SK-MEL-5 (cell line): ENCODE results near the gene MAP3K20. TPM values are rescaled to one million over a fixed set of nuclear protein-coding genes. Genes with fewer than 3 reads are reported as not detected.
A peak's percentile ranks its signal among the peaks of the same experiment; 100 is the strongest.

ENCODE experiments used
- DNase-seq: peaks from one replicate; pipeline ENCODE4 v3.0.0-alpha.2; 2016; ENCODE audit warnings: low read depth, low spot score
- in situ Hi-C: cut with HindIII; loops from 2 replicates; pipeline ENCODE4 v1.10.0; 2016; ENCODE audit warnings: low sequenced_read_pairs, high pct_unique_total_duplicates, low pct_unique_long_range_greater_than_20kb
- total RNA-seq: library from RNA; depleted of rRNA; stranded (reverse); fragments of >200 nt; shearing (Covaris generic); gene quantifications from 2 replicates; pipeline ENCODE4 v1.2.3, GENCODE V29; 2014

Gene MAP3K20
- total RNA-seq, 1 experiment from 2014 or later: 11.2 TPM

DNA sequence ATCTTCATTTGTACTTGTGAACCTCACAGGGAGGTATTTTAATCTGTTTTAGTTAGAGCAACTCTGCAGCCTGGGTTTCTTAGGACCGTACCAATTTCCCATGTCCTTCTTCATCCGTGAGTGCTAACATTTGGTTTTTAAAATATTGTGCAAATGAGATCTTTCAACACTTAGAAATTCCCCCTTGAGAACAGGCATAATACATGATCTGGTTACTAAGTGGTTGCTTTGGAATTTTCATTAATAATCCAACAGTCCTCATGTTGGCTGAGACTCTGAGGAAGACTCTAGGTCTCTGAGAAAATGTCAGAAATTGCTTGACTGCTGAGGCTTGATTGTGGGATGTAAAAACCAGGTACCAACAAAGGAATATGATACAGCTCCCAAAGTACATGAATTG, 153.4 kb downstream of the MAP3K20 start:
- DNase-seq: no peak
- in situ Hi-C loops: no loop called here

DNA sequence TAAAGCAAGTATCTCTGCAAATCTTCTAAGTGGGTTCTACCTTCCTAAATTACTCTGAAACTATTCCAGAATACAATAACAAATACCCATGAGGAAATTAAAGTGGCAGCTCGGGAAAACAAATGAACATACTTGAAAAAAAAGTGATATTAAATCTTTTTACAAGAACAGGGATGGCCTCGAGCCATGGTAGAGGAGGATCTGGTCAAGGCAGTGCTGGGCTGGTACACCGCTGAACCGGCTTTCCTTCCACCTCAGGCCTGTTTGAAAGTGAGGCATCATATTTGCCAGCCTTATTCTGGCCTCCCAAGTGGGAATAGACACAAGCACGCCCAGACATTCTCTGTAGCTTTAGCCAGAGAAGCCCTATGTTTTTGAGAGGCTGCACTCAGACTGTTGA, 154.5 kb downstream of the MAP3K20 start:
- in situ Hi-C loops: no loop called here
- no peak for DNase-seq

DNA sequence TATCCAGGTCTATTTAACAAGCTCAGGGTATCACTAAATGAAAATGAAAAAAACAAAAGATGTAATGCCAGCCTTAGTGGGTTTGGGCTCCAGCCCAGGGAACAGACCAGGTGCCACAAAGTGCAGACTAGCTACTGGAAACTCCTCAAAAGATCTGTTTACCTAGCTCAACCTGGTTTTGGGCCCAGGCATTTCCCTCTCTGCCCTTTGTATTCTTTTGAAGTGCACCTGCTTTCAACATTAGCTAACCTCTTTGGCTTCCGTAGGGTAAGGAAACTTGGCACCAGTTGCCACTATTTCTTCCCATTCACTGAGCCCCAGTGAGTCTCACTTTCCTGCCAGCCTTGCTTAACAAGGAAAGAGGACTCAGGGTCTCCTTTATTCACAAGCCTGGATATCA, 155.4 kb downstream of the MAP3K20 start:
- in situ Hi-C loops: no loop called here
- no peak for DNase-seq

DNA sequence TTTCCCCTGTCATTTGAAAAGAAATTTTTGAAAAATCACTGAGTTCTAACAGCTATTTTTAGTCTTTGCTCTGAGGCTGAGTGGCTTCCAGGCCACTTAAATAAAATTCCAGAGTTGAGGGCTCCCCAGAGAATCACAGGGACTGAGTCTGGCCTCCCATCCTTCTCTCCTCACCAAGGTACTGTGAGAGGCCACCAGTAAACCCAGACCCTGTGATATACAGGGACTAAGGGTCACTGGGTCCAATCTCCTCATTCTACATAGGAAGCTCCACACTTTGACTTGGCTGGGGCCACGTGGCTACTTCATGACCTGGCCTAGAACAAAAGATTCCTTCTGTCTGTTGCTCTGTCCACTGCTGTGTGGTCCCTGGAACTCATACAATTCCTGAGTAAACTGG, 155.8 kb downstream of the MAP3K20 start:
- in situ Hi-C loops: no loop called here
- peak; percentile 40 for DNase-seq

DNA sequence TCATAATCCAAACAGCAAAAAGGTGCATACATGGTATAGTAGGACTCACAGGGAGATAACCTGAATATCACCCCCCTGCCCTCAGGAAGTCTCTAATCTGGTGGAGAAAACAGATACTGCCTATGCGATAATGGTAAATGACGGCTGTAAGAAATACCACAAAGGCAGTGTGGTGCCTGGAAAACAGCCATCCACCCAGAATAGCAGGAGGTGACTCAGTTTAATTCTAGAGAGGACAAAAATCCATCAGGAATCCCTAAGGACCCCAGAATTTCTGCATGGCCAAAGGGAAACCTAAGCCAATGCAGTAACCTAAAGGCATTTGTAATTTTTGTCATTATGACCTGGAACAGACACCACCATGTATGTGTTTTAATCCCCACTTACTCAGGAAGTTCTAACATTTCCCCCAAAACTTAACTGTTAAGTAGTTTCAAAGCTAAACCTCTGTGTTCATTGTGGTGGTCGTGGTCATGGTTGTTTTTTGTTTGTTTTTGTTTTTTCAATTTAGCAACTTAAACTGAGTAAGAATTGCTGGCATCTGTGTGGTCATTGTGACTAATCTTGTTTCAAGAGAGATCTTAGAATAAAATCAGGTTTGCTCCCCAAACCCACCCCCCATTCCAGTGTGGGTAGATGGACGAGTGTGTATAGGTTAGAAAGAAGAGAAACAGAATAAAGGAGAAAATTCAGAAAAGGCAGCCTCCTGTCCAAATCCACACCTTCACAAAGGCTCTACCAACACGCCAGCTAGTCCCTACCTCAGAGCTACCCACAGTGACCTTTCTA, 157.5 kb downstream of the MAP3K20 start:
- in situ Hi-C loops: no loop called here
- no peak for DNase-seq

DNA sequence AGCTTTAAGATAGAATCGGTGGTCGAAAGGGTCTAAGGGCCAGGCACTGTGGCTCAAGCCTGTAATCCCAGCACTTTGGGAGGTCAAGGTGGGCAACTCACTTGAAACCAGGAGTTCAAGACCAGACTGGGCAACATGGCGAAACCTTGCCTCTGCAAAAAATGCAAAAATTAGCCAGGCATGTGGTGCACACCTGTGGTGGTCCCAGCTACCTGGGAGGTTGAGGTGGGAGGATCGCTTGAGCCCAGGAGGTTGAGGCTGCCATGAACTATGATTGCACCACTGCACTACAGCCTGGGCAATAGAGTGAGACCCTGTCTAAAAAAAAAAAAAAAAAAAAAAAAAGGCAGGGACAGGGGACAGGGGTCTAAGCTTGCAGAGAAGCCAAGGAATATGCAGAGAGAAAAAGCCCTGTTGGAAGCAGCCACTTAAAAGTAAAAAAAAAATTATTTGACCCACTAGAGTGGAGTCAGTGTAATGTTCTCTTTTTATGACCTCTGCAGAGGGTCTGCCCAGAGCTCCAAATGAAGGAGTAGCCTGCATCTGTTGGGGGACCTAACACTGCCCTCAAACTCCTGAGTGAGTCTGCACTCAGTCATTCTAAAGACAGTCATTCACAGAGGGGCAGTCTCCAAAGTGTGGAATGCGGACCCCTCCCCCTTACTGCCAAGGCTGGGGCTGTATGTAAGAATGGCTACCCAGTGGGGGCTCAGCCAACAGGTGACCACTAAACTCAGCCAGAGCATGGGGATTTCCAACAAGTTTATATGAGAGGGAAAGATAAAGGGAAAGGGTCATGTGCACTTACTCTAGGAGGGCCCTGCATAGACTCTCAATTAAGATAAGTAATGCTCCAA, 160.5 kb downstream of the MAP3K20 start:
- no peak for DNase-seq
- in situ Hi-C loops: no loop called here

DNA sequence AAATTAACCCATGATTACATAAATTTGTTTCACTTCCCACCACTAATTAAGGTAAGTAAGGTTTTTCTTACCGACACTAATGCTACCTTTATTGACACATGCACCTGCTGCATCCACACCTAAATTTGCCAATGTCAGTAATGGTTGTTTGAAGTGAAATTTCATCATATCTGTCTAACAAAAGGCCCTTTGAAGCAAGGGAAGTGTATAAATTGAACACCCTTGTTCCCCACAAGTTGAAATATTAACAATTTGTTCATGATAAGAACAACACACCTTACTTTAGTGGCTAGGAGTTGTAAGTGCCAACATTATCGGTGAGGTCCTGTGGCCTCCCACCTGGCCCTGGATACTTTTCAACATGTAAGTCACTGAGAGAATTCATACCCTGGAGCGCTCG, 162.7 kb downstream of the MAP3K20 start:
- DNase-seq: no peak
- in situ Hi-C loops: no loop called here

DNA sequence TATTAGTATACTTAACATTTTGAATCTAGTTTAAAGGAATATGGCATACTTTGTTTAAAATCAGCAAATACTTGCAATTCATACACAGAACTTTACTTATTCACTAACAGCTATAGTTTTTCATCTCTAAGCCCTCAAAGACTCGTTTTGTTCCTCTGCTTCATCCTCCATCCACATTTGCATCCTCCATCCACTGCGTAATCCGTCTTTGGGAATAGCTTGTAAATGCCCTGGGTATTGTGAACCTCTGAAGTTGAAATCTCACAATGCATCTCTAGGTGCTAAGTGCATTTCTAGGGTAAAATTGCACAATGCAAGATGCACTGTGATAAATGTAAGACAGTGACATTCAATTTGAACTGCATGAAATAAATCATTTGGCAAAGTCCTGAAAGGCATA, 163.2 kb downstream of the MAP3K20 start:
- in situ Hi-C loops: no loop called here
- no peak for DNase-seq

DNA sequence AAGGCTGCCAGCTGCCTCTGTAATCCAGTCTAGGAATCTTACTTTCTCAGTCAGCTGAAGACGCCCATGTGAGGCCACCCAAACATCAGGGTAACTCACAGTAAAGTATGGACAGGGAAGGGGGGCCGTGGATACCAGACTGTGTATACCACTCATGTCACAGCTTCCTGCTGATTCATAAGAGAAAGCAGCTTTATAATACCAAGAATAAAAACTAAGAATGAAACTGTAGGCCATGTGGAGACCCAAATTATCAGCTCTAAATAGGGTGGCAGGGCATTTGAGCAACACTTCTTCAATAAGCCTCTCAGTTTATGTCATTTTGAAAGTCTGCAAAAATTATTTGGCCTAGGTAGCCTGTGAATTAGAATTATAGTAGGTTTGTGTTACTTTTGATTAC, 164.0 kb downstream of the MAP3K20 start:
- DNase-seq: no peak
- in situ Hi-C loops: no loop called here

DNA sequence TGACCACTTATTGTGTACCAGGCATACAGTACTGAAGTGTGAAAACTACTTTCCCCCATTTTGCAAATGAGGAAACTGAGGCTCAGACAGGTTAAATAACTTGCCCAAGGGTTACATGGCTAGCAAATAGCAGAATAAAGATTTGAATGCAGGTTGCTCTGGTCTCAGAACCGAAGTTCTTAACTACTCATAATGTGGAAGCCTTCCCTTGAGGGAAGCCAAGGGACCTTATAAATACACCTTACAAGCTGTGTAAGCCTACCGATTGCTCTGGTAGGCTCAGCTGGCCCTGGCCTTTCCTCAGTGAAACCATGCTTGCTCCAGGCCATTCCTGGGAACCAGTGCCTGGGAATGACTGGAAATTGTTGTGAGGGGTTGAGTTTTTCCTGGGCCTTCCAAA, 164.4 kb downstream of the MAP3K20 start:
- DNase-seq: no peak
- in situ Hi-C loops: no loop called here

DNA sequence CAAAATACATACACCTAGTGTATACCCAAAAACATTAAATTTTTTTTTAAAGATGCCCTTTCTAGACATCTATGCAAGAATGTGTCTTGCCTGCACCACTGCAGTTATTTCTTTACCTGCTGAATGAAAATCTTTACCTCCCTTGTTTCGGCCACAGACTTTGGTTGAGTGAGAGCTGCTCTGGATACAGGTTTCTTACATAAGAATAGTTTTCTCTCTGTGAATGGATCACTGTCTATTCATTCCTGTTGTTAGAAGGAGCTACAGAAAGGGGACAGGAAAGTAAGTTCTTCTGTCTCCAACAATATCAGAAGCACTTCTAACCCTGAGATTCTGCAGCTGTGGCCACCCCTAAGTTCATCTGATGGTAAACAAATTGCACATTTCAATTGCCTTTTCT, 166.0 kb downstream of the MAP3K20 start:
- no peak for DNase-seq
- in situ Hi-C loops: no loop called here

DNA sequence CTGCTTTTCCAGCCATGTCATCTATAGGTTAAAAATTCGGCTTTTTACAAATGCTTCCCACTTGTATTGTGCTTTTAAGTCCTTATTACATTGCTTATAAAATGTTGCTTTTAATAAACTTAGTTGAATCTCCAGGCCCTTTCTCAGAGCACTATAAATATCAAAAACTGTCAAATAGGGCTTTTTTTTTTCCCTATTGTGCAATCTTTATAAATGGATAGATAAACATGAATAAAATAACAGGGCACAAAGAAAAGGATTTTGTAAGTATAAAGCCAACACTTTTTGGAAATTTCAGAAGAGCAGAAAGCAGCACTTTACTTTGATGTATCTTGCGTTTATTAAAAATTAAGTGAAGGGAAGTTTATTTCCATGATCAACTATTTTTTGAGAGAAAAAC, 171.5 kb downstream of the MAP3K20 start:
- in situ Hi-C loops: no loop called here

DNA sequence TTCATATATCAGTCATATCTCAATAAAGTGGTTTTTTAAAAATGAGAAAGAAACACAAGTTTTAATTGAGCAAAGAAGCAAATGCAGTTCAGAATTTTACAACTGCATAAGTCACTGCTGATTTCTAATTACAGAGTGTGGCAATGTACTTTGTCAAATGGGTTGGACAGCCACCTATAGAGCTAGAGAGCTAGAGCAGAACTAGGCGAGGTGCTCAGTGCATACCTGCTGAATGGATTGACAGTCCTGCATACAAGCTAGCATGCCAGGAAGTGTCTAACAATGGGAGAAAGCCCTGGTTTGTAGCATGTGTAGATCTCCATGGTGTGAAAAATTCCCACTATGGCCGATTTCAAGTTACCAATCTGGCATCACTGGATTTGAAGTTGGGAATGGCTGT, 172.7 kb downstream of the MAP3K20 start:
- in situ Hi-C loops: no loop called here
- no peak for DNase-seq

More for the DNA sequence above, 171.5 kb downstream of the MAP3K20 start:
- no peak for DNase-seq

DNA sequence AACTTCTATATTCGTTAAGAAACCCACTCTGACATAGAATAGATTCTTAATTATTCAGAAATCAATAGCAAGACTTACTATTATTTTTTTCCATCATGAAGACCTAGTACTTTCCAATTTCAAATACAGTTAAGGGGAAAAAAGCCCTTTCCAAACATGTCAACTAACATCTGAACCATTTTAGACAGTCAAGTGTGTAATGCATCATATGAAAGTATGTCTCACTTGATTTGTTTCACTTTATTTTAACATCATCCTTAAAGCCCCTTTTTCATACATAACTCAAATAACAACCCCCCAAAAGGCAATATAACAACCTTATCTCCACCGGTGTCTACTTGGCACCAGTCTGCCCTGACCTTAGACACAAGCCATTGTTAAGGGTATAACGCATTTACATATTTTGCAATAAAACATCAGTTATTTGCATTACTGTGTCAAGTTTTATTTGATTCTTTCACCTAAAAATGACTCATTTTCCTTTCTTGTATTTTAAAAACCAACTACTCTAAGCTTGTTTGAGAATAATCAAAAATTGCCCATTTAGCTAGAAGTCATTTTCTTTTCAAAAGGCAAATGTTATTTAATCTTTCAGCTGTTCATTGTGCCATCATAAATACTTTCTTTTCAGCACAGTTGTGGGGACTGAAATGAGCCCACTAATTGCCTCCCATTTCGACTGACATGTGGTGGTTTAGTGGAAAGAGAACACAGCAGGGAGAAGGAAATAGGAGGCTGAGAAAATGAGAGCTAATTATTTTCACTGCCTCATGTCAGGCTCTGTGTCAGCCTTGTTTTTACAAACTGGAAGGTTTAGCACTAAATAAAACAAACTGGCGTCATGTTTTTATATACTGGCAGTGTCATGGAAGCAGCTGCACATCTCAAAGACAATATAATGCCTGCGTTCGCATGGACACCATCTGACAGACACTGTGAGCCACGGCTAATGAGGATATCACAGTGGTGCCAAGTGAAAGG, 174.3 kb downstream of the MAP3K20 start:
- DNase-seq: no peak
- in situ Hi-C loops: no loop called here

DNA sequence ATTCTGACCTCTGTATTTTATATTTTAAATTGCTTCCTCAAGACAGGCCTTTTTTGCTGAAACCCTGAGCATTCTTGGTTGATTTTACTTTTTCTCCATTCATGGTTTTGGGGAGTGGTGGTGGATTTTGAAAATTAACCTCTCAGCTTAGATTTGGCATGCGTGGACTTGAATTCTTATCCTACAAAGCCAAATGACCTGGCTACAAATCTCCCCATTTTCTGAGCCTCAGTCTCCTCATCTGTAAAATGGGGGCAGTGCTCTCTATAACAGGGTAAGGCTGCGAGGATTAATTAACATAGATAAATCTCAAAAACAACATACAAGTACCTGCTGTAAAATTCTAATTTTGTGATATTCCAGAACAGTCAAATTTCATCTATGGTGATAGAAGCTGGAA, 175.6 kb downstream of the MAP3K20 start:
- in situ Hi-C loops: no loop called here
- no peak for DNase-seq

DNA sequence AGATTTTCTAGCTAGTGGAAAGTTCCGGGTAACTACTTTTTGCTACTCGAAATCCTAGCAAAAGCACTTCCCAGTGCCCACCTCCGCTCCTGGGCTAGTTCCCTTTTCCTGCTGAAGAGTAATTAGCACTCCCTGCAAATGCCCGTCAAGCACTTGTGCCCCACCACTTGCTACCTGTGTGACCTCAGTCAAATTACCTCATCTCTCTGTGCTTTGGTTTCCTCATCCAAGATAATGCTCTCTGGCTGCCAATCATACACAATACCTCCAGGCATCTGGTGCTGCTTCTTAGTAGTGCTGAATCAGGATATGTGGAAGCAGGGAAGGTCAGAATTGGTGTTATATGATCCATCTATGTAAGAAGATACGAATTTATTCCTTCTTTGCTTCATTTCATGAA, 176.9 kb downstream of the MAP3K20 start:
- in situ Hi-C loops: no loop called here
- no peak for DNase-seq

DNA sequence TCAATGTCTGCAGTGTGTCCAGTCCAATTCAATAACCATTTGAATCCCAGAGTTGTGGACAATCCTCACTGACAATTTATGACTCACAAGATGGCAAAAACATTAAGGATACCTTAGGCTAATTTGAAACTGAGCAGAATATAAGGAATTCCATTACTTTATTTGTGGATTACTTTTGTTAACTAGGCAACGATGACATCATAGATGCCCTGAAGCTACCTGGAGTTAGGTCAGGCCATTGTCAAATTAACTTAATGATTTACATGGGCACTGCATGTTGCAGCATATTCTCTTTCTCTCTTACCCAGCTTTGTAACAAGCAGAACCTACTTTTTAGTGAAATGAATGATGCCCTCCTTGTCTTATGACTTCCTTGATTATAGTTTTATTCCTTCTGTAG, 179.0 kb downstream of the MAP3K20 start:
- DNase-seq: no peak
- in situ Hi-C loops: no loop called here

DNA sequence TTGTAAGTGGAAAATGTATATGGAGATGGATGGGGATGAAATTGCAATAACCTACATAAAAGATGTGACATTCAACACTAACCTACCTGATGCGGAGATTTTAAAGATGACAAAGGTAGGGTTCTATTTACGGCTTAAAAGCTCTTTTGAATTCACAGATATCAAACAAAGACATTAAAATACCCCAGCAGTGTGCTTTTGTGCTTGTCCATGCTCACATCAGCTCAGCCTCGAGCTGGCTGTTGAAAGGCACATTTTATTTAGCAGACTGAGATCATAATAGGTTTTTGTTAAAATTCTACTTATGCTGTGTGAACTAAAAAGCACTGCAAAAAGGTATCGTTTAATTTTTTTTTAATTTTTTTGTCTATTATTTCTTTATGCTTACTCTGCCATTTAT, 183.1 kb downstream of the MAP3K20 start:
- in situ Hi-C loops: no loop called here
- DNase-seq: no peak
